GM21529 (cell line): ENCODE measurements around the gene REEP6.
"Not testable (repeated sequence)": the region's sequence is repeated elsewhere in the genome, so short reads cannot be mapped to it uniquely, and the experiment has no call there.

ENCODE experiments used
- ATAC-seq: cut with Tn5 transposase; IDR thresholded peaks from one replicate; pipeline ENCODE4 v1.9.1; 2021; ENCODE audit not compliant: unreplicated experiment

The REEP6 gene

DNA sequence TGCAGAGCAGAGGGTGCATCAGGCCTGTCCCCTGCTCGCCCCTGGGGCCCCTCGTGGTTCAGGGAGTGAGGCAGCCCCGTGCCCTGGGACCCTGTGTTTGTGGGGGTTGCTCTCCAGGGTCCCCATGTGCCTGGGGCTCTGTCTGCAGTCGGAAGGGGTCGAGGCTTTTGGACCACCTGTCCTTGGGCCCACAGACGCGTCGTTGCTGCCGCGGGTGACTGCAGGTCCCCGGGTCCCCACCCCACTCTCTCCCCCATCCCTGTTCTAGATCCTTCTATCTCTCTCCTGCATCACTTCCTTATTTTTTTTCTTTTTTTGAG, 2.7 kb upstream of the REEP6 start:
- ATAC-seq = no peak

DNA sequence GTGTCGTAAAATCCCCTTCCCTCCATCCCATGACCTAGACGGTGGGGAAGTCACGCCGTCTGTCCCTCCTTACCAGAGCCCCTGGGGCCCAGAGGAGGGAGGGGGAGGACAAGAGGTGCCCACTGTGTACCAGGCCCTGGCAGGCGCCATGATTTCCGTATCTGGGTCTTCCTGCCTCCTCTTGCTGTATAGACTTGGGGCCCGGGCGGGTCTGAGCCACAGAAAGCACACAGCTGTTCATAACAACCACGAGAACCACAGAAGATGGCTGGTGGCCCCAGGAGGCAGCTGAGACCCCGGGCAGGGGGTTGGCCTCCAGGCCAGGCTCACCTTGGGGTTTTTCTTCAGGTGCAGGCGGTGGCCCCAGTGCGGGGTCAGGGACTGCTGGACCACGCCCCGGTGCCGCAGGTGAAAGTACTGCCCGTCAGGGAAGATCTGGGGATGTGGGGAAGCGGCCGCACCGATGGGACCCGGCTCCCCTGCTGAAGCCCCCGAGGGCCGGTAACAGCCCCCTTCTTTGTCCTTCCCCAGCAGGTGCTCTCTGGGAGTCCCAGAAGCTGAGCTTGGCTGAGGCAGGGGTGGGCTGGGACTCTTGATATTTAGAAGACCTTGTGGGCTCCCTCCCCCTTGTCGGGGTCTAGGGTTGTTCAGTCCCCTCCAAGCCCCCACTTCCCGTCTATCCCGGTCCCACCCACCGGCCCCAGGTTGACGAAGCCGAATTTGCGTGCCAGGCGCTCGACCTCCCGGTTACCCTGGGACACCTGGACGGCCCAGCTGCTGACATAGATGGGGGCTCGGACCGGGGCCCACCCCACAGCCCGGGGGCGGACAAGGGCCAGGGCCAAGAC, 1.3 kb upstream of the REEP6 start:
- ATAC-seq = no peak

DNA sequence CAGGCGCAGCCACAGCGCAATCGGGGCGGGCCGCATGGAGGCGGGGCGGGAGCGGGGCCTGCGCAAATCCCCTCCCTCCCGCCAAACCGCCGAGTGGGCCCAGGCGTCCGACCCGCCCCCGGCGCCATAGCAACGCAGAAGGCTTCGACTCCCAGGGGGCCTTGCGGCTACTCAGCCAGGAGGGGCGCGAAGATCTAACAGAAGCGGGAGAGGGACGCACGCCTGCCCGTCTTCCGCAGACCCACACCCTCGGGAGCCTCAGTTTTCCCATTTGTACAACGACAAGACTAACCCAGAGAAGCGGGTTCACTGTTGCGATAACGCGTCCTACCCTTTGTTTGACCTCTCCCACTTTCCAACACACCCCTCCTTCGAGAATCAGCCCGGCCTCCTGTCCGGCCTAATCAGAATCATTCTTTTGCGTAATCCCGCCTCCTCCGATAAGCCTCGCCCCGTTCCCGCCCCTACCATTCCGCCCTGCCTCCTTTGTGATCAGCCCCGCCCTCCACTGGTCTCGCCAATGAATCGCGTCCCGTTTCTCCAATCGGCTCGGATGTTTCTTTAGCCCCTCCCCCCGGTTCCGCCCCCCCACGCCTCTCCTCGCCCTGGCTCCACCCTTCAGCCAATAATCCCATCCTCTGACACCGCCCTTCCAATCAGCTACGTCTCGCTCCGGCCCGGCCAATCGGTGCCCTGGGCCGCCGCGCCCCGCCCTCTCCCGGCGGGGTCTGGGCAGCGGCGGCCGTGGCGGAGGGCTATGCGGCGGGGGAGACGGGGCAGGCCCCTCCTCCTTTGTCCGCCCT, 469 bp upstream of the REEP6 start, which contains the start of gene PCSK4:
PCSK4 (minus strand) TSS at position 40 of the 803 bp plus-strand sequence; CDS start at position 36, 4 bp downstream.
- peak; percentile 76 for ATAC-seq

DNA sequence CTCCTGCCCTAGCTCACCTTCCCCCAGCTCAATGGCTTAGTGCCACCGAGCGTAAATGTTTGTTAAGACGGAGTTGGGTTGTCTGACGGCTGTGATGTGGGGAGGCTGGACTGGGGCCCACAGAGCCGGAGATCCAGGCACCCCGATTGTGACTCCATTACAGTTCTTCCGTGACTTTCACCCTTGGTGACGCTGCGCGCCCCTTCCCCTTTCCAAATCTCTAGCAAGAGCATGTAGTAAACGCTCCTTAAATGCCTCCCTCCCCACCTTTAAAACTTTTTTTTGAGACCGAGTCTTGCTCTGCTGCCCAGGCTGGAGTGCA, 829 bp downstream of the REEP6 start:
- no peak for ATAC-seq

DNA sequence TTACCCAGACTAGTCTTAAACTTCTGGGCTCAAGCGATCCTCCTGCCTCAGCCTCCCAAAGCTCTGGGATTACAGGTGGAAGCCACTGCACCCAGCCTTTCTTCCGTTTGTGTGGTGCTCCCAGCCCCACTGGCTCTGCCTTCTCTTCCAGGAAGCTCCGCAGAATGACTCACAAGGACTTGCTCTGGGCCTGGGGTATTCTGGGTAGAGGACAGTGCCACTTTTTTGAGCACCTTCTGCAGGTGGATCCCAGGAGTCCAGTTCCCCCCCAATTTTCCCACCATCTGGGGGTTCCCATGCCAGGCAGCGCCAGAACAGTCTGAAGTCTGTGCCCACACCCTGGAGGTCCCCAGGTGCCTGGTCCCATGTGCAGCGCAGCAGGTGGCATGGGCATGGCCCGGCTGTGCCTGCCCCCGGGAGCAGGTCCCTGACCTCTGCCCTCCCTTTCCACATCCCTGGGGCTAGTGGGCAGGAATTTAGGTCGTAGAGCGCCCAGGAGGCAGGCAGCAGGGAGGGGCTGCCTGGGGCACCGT, 1.6 kb downstream of the REEP6 start:
- no peak for ATAC-seq

DNA sequence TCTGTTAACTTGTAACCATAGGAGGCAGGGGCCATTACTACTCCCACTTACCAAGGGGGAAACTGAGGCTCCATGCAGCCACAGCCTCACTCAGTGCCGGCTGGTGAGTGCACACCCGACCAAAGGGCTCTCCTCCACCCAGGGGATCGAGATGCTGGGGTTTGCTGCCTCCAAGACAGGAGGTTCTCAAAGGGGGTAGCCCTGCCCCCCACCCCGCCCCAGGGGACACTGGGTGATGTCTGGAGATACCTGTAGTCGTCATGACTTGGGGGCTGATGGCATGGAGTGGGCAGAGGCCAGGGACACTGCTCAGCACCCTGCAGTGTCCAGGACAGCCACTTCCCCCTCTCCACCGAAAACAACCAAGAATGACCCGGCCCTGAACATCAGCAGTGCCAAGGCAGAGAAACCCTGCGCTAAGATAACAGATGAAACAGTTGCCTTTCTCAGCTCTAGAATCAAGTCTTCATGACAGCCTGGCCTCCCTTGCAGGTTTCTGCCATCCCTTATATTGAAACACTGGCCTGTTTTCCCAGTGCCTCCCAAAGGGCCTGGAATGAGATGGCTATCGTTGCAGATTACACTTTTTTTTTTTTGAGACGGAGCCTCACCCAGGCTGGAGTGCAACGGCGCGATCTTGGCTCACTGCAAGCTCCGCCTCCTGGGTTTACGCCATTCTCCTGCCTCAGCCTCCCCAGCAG, 3.3 kb downstream of the REEP6 start:
- no peak for ATAC-seq

DNA sequence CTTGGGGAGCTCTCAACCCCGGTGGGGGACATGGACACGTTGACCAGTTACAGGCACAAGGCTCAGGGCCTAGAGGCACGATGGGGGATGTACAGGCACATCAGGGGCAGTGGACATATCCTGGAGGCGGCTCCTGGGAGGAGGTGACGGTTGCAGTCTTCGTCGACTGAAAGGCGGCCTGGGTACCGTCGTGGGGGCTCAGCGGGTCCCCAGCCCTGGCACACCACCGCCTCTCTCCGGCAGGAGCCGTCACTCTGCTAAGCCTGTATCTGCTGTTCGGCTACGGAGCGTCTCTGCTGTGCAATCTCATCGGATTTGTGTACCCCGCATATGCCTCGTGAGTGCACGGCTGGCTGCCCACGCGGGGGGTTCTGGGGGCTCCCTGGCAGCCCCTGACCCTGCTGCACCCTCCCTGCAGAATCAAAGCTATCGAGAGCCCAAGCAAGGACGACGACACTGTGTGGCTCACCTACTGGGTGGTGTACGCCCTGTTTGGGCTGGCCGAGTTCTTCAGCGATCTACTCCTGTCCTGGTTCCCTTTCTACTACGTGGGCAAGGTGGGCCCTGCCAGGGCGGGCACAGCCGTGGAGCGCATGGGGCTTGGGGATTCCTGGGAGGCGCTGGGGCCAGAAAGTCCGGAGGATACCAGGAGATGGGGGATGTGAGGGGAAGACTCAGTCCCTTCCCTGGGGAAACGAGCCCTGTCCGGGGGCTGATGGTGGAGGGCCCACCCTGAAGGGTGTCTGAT, 4.2 kb downstream of the REEP6 start:
- no peak for ATAC-seq

DNA sequence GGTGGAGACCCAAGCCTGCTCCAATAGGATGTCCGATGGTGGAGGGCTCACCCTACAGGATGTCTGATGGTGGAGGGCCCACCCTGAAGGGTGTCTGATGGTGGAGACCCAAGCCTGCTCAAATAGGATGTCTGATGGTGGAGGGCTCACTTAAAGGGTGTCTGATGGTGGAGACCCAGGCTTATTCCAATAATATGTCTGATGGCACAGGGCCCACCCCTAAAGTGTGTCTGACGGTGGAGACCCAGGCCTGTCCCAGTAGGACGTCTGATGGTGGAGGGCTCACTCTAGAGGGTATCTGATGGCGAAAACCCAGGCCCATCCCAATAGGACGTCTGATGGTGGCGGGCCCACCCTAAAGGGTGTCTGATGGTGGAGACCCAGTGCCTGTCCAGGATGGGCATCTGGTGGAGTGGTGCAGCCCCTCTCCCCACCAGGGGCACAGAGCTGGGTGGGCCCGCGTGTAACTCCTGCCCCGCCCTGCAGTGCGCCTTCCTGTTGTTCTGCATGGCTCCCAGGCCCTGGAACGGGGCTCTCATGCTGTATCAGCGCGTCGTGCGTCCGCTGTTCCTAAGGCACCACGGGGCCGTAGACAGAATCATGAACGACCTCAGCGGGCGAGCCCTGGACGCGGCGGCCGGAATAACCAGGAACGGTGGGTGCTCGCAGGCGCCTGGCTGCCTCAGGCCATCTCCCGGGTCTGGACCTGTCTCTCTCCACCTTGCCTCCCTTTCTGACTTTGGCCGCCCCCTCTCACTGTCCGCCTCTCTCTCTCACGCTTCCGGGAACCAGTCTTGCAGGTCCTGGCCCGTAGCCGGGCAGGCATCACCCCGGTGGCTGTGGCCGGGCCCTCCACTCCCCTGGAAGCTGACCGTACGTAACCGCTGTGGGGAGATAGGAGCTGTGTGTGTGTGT, 5.1 kb downstream of the REEP6 start:
- ATAC-seq = no peak

DNA sequence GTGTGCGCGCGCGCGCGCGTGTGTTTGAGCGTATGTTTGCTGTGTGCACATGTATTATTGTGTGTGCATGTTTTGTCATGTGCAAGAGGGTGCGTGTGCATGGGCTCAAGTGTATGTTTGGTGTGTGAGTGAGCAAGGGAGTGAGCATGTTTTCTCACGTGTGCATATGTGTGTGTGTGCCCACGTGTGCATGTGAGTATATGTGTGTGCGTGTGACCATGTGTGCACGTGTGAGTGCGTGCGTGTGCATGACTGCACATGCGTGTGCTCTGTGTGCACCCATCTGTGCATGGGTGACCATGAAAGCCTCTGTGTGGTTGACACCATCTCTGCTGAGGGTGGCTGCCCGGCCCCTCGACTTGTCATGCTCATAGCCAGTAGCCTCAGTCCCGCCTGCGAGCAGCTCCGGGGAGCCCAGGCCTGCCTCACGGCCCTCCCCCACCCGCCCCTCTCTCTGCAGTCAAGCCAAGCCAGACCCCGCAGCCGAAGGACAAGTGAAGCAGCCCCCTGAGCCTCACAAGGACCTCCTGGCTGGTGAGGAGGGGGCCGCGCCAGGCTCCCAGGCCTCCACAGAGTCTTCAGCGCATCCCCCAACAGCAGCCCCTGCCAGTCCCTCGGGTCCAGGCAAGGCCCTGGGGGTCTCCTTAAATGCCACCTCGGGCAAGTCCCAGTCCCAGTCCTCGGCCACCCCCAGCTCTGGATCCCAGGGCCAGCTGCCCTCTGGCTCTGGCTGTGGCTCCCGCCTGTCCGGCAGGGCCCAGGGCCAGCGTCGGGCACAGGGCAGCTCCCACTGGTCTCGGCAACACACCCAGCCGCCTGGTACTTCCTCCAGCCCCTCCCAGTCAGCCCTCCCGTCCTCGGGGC, 6.0 kb downstream of the REEP6 start:
- ATAC-seq = no peak

DNA sequence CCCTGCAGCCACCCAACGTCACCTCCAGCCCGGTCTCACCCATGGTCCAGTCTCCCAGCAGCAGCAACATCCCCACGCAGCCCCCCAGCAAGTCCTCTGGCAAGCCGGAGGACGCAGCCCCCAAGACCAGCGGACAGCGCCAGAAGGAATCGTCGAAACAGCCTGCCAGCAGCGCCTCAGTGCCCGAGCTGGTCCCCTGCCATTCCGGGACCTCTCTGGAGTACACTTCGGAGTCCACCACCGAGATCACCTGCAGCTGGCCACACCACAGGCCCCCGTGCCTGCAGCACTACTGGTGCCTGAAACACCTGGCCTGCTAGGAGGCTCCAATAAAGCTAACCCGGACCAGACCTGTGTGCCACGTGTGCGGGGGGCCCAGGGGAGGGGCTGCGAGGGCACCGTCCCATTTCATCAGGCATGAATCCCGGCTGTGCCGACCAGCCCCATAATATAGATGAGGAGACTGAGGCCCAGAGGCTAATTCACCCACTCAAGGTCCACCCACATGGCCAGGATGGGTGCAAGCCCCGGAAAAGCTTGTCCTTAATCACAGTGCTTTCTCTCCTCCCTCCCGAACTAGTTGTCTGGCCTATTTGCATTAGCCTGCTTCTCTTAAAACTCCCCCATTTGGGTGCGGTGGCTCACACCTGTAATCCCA, 6.7 kb downstream of the REEP6 start:
- ATAC-seq = no peak

DNA sequence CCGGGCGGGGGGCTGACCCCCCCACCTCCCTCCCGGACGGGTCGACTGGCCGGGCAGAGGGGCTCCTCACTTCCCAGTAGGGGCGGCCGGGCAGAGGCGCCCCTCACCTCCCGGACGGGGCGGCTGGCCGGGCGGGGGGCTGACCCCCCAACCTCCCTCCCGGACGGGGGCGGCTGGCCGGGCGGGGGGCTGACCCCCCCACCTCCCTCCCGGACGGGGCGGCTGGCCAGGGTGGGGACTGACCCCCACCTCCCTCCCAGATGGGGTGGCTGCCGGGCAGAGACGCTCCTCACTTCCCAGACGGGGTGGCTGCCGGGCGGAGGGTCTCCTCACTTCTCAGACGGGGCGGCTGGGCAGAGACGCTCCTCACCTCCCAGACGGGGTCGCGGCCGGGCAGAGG, 8.2 kb downstream of the REEP6 start:
- ATAC-seq = not testable (repeated sequence)

DNA sequence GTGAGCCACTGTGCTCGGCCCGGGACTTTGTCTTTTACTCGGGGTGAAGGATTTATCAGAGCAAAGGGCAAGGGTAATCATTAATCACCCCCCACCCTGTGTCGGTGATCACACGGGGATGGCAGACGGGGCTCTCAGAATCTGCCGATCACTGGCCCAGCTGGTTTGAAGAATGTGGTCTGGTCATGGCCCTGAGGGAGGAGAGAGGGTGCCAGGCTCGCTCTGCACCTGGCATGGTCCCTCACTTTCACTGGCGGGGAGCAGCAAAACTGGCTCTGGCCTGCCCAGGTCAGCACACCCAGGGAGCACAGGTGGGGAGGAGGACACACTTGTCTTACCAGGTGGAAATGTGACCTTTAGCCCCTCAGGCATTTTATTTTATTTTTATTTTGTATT, 10.2 kb downstream of the REEP6 start:
- no peak for ATAC-seq

DNA sequence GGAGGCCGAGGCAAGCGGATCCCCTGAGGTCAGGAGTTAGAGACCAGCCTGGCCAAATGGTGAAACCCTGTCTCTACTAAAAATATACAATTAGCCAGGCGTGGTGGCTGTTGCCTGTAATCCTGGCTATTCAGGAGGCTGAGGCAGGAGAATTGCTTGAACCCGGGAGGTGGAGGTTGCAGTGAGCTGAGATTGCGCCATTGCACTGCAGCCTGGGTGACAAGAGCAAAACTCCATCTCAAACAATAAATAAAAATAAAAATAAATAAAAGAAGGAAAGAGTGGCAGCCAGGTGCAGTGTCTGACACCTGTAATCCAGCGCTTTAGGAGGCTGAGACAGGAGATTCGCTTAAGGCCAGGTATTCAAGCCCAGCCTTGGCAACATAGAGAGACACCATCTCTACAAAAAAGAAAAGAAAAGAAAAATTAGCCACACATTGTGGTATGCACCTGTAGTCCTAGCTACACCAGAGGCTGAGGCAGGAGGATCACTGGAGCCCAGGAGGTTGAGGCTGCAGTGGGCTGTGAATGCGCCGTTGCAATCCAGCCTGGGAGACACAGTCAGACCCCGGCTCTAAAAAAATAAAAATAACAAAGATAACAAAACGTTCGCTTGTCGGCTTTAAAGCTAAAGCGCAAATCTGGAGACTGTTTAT, 11.6 kb downstream of the REEP6 start:
- ATAC-seq = no peak

DNA sequence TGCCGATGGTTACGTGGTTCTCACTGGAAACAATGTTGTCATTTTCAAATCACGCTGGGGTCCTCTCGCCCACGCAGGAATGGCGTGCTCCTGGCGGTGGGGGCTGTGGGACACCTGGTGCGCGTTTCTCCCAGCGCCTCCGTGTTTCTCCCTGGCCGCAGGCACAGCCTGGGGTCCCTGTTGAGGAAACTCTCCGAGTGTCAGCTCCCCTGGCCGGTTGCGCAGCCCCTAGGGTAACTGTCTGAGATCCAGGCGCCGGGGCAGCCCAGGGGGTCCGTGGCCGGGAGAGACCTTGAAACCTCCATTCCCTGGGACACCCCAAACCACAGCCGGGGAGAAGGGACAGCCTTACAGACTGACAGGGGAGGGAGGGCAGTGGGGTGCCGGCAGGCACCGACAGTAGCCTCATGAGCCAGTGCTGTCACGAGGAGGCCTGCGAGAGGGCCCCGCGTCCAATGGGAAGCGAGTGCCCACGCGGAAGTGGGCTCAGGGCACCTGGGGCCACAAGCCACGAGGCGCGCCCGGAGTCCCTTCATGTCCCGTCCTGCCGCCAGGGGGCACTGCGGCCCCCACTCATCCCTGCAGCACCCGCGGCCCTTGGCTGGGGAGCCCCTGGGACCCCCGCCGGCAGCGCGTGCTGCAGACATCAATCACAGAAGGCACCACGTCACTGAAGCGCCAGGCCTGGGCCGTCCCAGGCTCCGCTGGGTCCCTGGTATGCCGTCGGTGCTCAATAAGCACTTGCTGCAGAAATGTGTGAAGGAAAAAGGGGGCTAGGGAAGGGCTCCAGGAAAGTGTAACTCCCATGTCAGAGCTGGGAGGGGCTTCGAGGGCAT, 12.3 kb downstream of the REEP6 start:
- ATAC-seq = no peak

DNA sequence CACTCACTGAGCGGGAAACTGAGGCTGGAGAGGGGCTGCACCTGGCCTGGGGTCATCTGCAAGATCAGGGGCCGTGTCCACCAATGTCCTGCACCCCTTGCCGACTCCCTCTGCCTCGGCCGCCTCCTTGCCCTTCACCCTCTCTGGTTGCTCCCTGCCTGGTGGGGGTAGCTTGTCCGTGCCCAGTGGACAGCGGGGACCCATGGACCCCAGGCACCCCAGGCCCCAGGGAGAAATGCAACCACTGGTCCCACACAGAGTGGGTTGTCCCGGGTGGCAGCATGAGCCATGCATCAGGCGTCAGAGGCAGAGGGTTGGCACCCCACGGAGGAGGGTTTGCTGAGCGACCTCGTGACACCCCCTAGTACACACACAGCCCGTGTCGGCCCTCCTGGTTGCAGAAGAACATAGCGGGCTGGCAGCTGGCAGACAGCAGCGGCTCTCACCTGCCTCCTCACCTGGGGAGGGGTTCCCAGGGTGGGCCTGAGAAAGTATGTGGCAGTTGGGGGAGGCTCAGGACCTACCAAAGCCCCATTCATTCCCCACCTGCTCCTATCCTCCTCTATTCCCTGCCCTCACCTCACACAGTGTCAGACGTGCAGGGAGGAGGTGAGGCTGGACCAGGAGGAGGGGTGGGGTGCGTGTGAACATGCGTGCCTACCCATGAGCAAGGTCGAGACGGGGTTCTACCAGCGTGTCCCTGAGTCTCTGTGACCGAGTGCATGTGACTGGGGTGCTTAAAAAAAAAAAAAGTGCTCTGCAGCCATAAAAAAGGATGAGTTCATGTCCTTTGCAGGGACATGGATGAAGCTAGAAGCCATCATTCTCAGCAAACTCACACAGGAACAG, 13.2 kb downstream of the REEP6 start:
- ATAC-seq = no peak

DNA sequence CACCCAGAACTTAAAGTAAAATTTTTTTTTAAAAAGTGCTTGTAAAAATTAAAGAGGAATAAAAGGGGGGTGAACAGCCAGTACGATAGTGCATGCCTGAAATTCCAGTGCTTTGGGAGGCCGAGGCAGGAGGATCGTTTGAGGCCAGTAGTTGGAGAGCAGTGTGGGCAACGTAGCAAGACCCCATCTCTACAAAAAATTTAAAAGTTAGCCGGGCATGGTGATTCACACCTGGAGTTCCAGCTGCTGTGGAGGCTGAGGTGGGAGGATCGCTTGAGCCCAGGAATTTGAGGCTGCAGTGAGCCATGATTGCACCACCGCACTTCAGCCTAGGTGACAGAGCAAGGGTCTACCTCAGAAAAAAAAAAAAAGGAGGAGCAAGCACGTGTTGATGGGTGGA, 14.0 kb downstream of the REEP6 start:
- no peak for ATAC-seq
